Colonic mucosa (tissue), 4 donors: ENCODE measurements around the gene ZNF787. TPM values are rescaled to one million over a fixed set of nuclear protein-coding genes. Genes with fewer than 3 reads are reported as not detected.

Experiments
- DNase-seq: peaks from one replicate; pipeline ENCODE4 v3.0.0-alpha.2; 2020
- H3K27ac ChIP-seq: fragments of 200-600 bp; one replicate; pipeline ENCODE4 v1.8.0; 2021
- H3K27me3 ChIP-seq: fragments of 200-600 bp; one replicate; pipeline ENCODE4 v1.8.0; 2021
- H3K36me3 ChIP-seq: fragments of 200-600 bp; one replicate; pipeline ENCODE4 v1.8.0; 2021
- H3K4me1 ChIP-seq: fragments of 200-600 bp; one replicate; pipeline ENCODE4 v1.8.0; 2021; ENCODE audit warnings: mild to moderate bottlenecking
- H3K4me3 ChIP-seq: fragments of 200-600 bp; one replicate; pipeline ENCODE4 v1.8.0; 2021
- H3K9ac ChIP-seq, 2 donors: one replicate each; pipeline ENCODE4 v1.7.0; 2013; ENCODE audit warnings: control low read depth in 2 of 2, low read depth in 2 of 2, low read length in 2 of 2
- H3K9me3 ChIP-seq: fragments of 200-600 bp; one replicate; pipeline ENCODE4 v1.8.0; 2021
- intact Hi-C: fragments of 100-400 bp; cut with DNase I; formaldehyde crosslinking; loops from one replicate; pipeline ENCODE4 v1.14.1; 2022
- total RNA-seq, 2 donors: library from RNA; stranded (reverse); fragmentation: NEBNext Ultra II Directional in 1 of 2; extraction: Animal tissue kit (Norgen Biotek cat#: 25700) in 1 of 2; gene quantifications; one replicate each; pipeline ENCODE4 v1.2.1, GENCODE V29; 2021
- TF ChIP-seq, protein P1 (sequence below): fragments of 200-600 bp; IDR thresholded peaks from one replicate; pipeline ENCODE4 v1.8.0; 2022; ENCODE audit warnings: antibody characterized with exemption, mild to moderate bottlenecking
- donor health status: healthy.
- donor health status: DM: no; HTN: no; CAD: no.
- donor health status: DM: no; HTN: no; CAD: no.

ZNF787 gene
- total RNA-seq, 2 donors from 2014 or later: 52.1 to 69.2 TPM

GRCh38 chr19:56161534-56161933 is 40.4 kb upstream of the ZNF787 start:
- no peak for DNase-seq
- Histone ChIP-seq H3K9ac (no peak overlapping the region), H3K4me3 (no peak overlapping the region), H3K27me3 (no peaks in the 10 kb centered on the region), H3K9me3 (no peaks in the 10 kb centered on the region), H3K36me3 (no peaks in the 10 kb centered on the region), H3K4me1 (no peaks in the 10 kb centered on the region), H3K27ac (no peak overlapping the region)
- TF ChIP-seq, protein P1, sequence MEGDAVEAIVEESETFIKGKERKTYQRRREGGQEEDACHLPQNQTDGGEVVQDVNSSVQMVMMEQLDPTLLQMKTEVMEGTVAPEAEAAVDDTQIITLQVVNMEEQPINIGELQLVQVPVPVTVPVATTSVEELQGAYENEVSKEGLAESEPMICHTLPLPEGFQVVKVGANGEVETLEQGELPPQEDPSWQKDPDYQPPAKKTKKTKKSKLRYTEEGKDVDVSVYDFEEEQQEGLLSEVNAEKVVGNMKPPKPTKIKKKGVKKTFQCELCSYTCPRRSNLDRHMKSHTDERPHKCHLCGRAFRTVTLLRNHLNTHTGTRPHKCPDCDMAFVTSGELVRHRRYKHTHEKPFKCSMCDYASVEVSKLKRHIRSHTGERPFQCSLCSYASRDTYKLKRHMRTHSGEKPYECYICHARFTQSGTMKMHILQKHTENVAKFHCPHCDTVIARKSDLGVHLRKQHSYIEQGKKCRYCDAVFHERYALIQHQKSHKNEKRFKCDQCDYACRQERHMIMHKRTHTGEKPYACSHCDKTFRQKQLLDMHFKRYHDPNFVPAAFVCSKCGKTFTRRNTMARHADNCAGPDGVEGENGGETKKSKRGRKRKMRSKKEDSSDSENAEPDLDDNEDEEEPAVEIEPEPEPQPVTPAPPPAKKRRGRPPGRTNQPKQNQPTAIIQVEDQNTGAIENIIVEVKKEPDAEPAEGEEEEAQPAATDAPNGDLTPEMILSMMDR: no peak
- intact Hi-C loops: no loop called here

GRCh38 chr19:56159622-56160271 is 38.7 kb upstream of the ZNF787 start:
- Histone ChIP-seq H3K9ac (no peak overlapping the region), H3K4me1 (no peaks in the 10 kb centered on the region), H3K4me3 (no peak overlapping the region), H3K27ac (no peak overlapping the region), H3K9me3 (no peaks in the 10 kb centered on the region), H3K36me3 (no peaks in the 10 kb centered on the region), H3K27me3 (no peaks in the 10 kb centered on the region)
- intact Hi-C loops: no loop called here
- TF ChIP-seq, protein P1: no peak
- no peak for DNase-seq

DNA sequence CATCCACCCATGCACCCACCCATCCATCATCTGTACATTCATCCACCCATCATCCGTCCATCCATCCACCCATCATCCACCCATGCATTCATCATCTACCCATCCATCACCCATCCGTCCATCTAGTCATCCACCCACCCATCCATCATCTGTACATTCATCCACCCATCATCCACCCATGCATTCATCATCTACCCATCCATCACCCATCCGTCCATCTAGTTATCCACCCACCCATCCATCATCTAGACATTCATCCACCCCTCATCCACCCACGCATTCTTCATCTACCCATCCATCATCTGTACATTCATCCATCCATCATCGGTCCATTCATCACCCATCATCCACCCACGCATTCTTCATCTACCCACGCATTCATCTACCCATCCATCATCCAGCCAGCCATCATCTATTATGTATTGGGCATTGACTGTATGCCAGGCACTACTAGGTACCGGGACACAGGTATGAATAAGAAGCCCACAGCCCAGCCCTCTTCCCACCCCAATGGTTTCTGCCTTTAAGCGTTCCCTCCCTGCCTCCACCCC is 38.0 kb upstream of the ZNF787 start:
- H3K4me1 ChIP-seq: no peaks in the 10 kb centered on the region
- H3K27ac ChIP-seq: no peak overlapping the region
- DNase-seq: no peak
- H3K9me3 ChIP-seq: no peaks in the 10 kb centered on the region
- no peak overlapping the region for H3K4me3 ChIP-seq
- H3K27me3 ChIP-seq: no peaks in the 10 kb centered on the region
- intact Hi-C loops: no loop called here
- H3K9ac ChIP-seq: no peak overlapping the region
- TF ChIP-seq, protein P1: no peak
- H3K36me3 ChIP-seq: no peaks in the 10 kb centered on the region

- Histone ChIP-seq H3K9me3 (no peaks in the 10 kb centered on the region), H3K4me1 (no peaks in the 10 kb centered on the region), H3K27me3 (no peaks in the 10 kb centered on the region), H3K36me3 (no peaks in the 10 kb centered on the region), H3K27ac (no peak overlapping the region), H3K9ac (no peak overlapping the region), H3K4me3 (no peak overlapping the region)
- DNase-seq: no peak
- intact Hi-C loops: no loop called here
- TF ChIP-seq, protein P1: no peak
Measured at GRCh38 chr19:56158170-56158757, 37.2 kb upstream of the ZNF787 start.

GRCh38 chr19:56156768-56157167 is 35.7 kb upstream of the ZNF787 start:
- TF ChIP-seq, protein P1: no peak
- peak; percentile 67 for DNase-seq
- Histone ChIP-seq H3K9ac (peak overlapping the region in 1 of 2 donors; percentile 31), H3K9me3 (no peaks in the 10 kb centered on the region), H3K4me3 (no peak overlapping the region), H3K27ac (peak overlapping the region; percentile 54), H3K36me3 (no peaks in the 10 kb centered on the region), H3K4me1 (no peaks in the 10 kb centered on the region), H3K27me3 (no peaks in the 10 kb centered on the region)
- intact Hi-C loops: no loop called here
